HG02981 (cell line): ENCODE data around the gene PSMB4.
"Not testable (repeated sequence)": the region's sequence is repeated elsewhere in the genome, so short reads cannot be mapped to it uniquely, and the experiment has no call there.

Experiments
- ATAC-seq: cut with Tn5 transposase; IDR thresholded peaks from one replicate; pipeline ENCODE4 v1.9.1; 2021; ENCODE audit warnings: mild to moderate bottlenecking, moderate library complexity; ENCODE audit not compliant: unreplicated experiment

Gene PSMB4

GRCh38 chr1:151386002-151386401 is 13.4 kb upstream of the PSMB4 start:
- ATAC-seq: no peak

DNA sequence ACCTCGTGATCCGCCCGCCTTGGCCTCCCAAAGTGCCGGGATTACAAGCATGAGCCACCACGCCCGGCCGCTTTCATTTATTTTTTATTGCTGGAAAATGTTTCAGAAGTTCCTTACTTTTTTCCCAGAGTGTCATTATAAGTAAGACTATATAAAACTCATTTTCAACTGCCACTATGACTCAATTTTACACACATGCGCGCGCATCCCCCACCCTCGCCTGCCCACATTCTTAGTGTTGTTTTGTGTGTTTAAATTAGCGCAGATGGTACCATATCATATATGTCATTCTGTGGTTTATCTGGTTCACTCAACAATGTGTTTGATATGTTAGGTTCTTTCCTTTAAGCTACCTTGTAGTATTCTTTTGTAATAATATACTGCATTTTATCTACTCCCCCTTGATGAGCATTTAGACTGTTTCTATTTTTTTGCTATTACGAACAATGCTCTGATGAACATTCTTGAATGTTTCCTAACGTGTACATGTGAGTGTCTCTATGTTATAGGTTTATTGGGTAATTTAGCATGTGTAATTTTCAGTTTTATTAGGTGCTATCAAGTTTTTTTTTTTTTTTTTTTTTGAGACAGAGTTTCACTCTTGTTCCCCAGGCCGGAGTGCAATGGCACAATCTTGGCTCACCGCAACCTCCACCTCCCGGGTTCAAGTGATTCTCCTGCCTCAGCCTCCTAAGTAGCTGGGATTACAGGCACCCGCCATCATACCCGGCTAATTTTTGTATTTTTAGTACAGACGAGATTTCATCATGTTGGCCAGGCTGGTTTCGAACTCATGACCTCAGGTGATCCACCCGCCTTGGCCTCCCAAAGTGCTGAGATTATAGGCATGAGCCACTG is 8.9 kb upstream of the PSMB4 start:
- ATAC-seq: not testable (repeated sequence)

- ATAC-seq: no peak
Measured at GRCh38 chr1:151391079-151391563, 8.3 kb upstream of the PSMB4 start.

- no peak for ATAC-seq
Measured at GRCh38 chr1:151393583-151393982, 5.8 kb upstream of the PSMB4 start.

DNA sequence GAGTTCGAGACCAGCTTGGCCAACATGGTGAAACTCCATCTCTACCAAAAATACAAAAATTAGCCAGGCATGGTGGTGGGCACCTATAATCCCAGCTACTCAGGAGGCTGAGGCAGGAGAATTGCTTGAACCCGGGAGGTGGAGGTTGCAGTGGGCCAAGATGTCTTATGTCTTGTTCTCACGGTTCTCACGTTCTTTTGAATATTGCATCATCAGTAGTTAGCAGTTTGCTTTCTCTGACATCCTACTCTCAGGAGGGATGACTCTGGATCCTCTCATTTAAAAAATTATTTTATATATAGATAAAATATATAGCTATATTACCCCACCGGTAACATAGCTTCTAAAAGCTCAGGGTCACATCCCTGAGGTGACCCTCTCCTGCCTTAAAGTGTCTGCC is 3.1 kb upstream of the PSMB4 start:
- not testable (repeated sequence) for ATAC-seq

DNA sequence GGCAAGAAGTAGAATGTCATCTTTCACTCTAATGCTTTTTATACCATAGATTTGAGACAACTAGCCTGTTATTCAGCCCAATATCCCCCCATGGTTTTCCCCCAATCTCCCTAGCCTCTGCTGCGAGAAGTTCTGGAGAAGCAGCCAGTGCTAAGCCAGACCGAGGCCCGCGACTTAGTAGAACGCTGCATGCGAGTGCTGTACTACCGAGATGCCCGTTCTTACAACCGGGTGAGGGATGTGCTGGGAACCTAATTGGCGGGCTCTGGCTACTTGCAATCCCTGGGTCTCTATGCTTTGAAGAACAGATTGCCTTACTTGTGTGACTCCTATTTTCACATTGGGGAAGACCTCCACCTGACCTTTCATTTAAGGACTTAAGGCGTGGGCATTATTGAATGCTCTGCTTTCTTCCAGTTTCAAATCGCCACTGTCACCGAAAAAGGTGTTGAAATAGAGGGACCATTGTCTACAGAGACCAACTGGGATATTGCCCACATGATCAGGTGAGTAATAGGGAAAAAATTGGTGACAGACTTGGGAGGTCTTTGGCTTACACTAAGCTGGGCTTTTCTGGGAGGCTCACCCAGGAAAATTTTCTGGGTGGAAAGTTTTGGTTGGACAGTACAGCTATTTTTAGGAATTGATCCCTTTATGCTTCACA is 1.9 kb downstream of the PSMB4 start:
- ATAC-seq: no peak

- no peak for ATAC-seq
Measured at GRCh38 chr1:151401860-151402259, 2.5 kb downstream of the PSMB4 start.

GRCh38 chr1:151402764-151403163 is 3.4 kb downstream of the PSMB4 start:
- no peak for ATAC-seq

GRCh38 chr1:151403612-151404011 is 4.2 kb downstream of the PSMB4 start:
- no peak for ATAC-seq

DNA sequence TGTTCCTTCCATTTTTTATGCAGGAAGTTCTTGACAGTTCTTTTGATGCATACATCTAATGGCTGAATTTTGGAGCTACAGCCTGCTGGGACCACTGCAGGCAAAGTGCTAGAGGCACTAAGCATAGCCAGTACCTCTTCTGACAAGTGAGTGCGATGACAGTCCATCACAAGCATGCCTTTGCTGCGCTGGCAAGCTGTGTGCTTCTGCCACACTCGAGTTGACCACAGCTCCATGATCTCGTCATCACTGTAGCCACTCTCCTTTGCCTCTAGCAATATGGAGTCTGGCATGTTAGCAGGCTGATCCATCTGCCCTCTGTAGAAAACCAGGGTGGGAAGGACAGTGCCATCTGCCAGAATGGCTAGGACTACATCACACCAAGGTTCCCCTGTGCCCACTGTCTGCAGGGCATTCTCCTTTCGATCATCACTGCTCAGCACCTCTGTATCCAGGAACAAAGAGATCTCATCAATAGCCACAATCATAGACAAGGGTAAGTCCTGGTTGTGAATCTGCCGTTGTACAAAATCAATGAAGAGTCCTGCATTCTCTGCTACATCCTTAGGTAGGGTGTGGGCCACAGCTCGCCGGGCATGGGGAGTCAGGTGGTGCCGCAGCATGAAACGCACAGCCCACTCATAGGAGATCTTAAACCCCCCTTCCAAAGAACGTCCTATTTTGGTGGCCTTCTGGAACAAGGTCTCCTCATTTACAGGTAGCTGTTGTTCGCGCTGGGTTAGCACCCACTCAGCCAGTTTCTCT is 6.0 kb downstream of the PSMB4 start:
- ATAC-seq: no peak

GRCh38 chr1:151406176-151406575 is 6.8 kb downstream of the PSMB4 start:
- no peak for ATAC-seq

DNA sequence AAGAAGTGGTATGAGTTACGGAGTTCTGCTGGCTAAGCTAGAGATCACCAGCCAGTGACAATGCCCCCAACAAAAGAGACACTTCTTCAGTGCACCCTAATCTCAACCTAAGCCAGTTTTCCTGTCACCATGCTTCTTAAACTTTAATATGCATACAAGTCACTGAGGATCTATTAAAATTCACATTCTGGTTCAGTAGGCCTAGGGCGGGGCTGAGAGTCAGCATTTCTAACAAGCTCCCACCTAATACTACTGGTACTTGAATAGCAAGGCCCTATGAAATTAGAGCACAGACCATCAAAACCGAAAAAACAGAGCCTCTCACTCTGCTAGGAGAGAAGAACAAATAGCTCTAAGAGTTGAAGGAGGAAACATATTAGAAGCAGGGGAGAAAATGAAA is 7.9 kb downstream of the PSMB4 start:
- ATAC-seq: no peak

DNA sequence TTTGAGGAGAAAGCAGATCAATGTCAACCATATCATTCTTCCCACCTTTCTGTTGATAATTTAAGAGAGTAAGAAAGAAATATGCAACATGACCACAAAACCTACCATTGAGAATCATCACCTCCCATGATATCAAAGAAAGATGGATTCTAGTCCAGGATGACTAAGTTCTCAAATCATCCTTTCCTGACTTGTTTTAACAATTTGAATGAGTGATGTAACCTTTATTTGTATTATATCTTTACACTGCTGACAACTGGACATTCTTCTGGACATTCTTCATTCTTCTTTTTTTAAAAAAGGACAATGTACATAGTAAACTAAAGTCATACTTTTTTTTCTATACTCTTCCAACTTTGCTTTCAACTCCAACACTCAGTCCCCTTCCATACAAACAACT is 9.5 kb downstream of the PSMB4 start:
- no peak for ATAC-seq

GRCh38 chr1:151411884-151412283 is 12.5 kb downstream of the PSMB4 start:
- no peak for ATAC-seq

GRCh38 chr1:151416231-151416630 is 16.9 kb downstream of the PSMB4 start:
- ATAC-seq: no peak

GRCh38 chr1:151418081-151418480 is 18.7 kb downstream of the PSMB4 start:
- ATAC-seq: no peak

DNA sequence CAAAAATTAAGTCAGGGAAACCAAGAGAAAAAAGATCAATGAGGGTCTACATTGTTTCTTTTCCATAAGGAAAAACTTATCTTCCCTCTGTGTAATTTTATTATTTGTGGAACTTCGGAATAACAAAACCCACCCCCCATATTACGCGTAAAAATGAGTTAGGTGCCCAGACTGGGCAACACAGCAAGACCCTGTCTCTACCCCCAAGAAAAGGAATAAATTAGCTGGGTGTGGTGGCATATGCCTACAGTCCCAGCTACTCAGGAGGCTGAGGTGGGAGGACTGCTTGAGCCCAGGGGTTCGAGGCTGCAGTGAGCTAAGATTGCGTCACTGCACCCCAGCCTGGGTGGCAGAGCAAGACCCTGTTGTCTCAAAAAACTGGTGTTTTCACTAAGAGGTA is 20.4 kb downstream of the PSMB4 start:
- ATAC-seq: no peak

DNA sequence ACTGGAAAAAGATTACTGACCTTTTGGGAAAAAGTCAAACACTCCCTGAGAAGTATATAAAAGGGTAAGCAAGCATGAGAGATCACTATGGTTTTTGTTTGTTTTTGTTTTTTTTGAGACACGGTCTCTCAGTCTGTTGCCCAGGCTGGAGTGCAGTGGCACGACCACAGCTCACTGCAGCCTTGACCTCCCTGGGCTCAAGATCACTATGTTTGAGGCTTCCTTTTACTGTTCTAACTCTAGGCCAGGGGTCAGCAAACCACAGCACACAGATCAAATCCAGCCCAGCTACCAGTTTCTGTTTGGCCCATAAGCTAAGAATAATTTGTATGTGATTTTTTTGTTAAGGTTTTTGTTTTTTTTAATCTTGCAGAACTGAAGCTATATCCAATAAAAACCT is 25.7 kb downstream of the PSMB4 start:
- ATAC-seq: no peak

GRCh38 chr1:151428068-151428467 is 28.7 kb downstream of the PSMB4 start:
- ATAC-seq: no peak

DNA sequence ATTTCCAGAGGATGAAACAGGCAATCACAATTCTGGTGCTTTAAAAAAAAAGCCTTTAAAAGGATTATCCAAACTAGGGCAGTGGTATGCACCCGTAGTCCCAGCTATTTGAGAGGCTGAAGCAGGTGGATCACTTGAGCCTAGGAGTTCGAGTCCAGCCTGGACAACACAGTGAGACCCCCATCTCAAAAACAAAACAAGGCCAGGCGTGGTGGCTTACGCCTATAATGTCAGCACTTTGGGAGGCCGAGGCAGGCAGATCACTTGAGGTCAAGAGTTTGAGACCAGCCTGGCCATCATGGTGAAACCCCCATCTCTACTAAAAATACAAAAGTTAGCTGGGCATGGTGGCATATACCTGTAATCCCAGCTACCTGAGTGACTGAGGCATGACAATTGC is 34.5 kb downstream of the PSMB4 start:
- ATAC-seq: not testable (repeated sequence)

DNA sequence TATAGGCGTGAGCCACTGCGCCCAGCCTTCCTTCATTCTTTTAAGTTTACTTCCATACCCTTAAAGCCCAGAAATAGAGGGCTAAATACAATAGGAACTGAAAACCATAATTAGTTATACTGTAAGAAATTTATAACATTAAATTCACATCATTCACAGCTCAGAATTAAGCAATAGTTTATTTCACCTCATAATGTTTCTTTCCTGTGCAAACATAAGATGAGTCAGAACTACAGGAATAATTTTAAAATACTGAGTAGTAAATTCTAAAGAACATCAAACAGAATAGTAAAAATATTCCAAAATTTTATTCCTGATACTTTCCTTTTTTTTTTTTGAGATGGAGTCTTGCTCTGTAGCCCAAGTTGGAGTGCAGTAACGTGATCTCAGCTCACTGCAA is 35.8 kb downstream of the PSMB4 start:
- ATAC-seq: no peak

DNA sequence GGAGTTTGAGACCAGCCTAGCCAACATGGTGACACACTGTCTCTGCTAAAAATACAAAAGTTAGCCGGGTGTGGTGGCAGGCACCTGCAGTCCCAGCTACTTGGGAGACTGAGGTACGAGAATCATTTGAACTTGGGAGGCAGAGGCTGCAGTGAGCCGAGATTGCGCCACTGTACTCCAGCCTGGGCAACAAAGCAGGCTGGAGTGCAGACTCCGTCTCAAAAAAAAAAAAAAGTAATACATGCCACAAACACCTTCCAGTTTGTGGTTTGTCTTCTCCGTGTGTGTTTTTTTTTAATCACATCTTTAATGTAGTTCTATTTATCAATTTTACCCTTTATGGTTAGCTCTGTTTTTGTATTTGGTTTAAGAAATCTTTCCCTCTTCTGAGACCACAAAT is 37.6 kb downstream of the PSMB4 start:
- no peak for ATAC-seq
